ENCODE data around the gene ST7L.

The ST7L gene

GRCh38 chr1:112515311-112516009 is 103.5 kb downstream of the ST7L start:
- no peak for DNase-seq (ENCODE audit: low read depth in 2 of 2)

GRCh38 chr1:112514901-112515300 is 104.0 kb downstream of the ST7L start:
- DNase-seq (ENCODE audit: low read depth in 2 of 2): no peak

- no peak for DNase-seq (ENCODE audit: low read depth in 2 of 2)
These were observed 105.7 kb downstream of the ST7L start for GRCh38 chr1:112513112-112513870.

- no peak for DNase-seq (ENCODE audit: low read depth in 2 of 2)
These were observed 107.0 kb downstream of the ST7L start for GRCh38 chr1:112511897-112512296.

GRCh38 chr1:112510340-112510739 is 108.6 kb downstream of the ST7L start:
- DNase-seq (ENCODE audit: low read depth in 2 of 2): no peak

GRCh38 chr1:112509660-112510178 is 109.2 kb downstream of the ST7L start:
- DNase-seq (ENCODE audit: low read depth in 2 of 2): no peak

- no peak for DNase-seq (ENCODE audit: low read depth in 2 of 2)
These were observed 109.8 kb downstream of the ST7L start for GRCh38 chr1:112509005-112509659.

- peak in 1 of 2 donors; percentile 10 for DNase-seq (ENCODE audit: low read depth in 2 of 2)
These were observed 110.5 kb downstream of the ST7L start, which contains the start of gene WNT2B for GRCh38 chr1:112508278-112509004. WNT2B (plus strand) TSS chr1:112508965; CDS start chr1:112509263, 298 bp downstream.

- DNase-seq (ENCODE audit: low read depth in 2 of 2): no peak
These were observed 111.0 kb downstream of the ST7L start for GRCh38 chr1:112507921-112508277.

- no peak for DNase-seq (ENCODE audit: low read depth in 2 of 2)
These were observed 111.6 kb downstream of the ST7L start for GRCh38 chr1:112507336-112507735.

GRCh38 chr1:112506731-112507130 is 112.2 kb downstream of the ST7L start:
- no peak for DNase-seq (ENCODE audit: low read depth in 2 of 2)

GRCh38 chr1:112506306-112506705 is 112.6 kb downstream of the ST7L start:
- no peak for DNase-seq (ENCODE audit: low read depth in 2 of 2)

- no peak for DNase-seq (ENCODE audit: low read depth in 2 of 2)
These were observed 113.1 kb downstream of the ST7L start for GRCh38 chr1:112505878-112506277.

GRCh38 chr1:112505400-112505785 is 113.5 kb downstream of the ST7L start:
- no peak for DNase-seq (ENCODE audit: low read depth in 2 of 2)

GRCh38 chr1:112504661-112505399 is 114.1 kb downstream of the ST7L start:
- DNase-seq (ENCODE audit: low read depth in 2 of 2): no peak

GRCh38 chr1:112504001-112504660 is 114.8 kb downstream of the ST7L start:
- no peak for DNase-seq (ENCODE audit: low read depth in 2 of 2)

- no peak for DNase-seq (ENCODE audit: low read depth in 2 of 2)
These were observed 116.1 kb downstream of the ST7L start for GRCh38 chr1:112502826-112503225.

- peak in 1 of 2 donors; percentile 16 for DNase-seq (ENCODE audit: low read depth in 2 of 2)
These were observed 116.9 kb downstream of the ST7L start for GRCh38 chr1:112501810-112502641.

- no peak for DNase-seq (ENCODE audit: low read depth in 2 of 2)
These were observed 122.7 kb downstream of the ST7L start for GRCh38 chr1:112496290-112496689.

GRCh38 chr1:112493351-112493750 is 125.6 kb downstream of the ST7L start:
- no peak for DNase-seq (ENCODE audit: low read depth in 2 of 2)

All from stimulated activated CD8-positive, alpha-beta memory T cell treated with anti-CD3 and anti-CD28 coated beads, Interleukin-2, amount 100 ng/mL, for 1 hour (primary cell).